Endodermal cell (in vitro differentiated cells): ENCODE measurements around the gene HAP1. TPM values are rescaled to one million over a fixed set of nuclear protein-coding genes. Genes with fewer than 3 reads are reported as not detected.

Experiments used
- DNase-seq: peaks from one replicate; pipeline ENCODE4 v3.0.0-alpha.2; 2017
- H3K27ac ChIP-seq: 2 replicates; pipeline ENCODE4 v1.5.1; 2013; ENCODE audit warnings: mild to moderate bottlenecking, low read depth, low read length, moderate library complexity
- H3K27me3 ChIP-seq: 2 replicates; pipeline ENCODE4 v1.6.1; 2013; ENCODE audit warnings: mild to moderate bottlenecking, low read length, moderate library complexity; ENCODE audit not compliant: insufficient read depth, control insufficient read depth, poor library complexity, severe bottlenecking
- H3K36me3 ChIP-seq: 2 replicates; pipeline ENCODE4 v1.7.0; 2013; ENCODE audit warnings: mild to moderate bottlenecking, low read length, moderate library complexity; ENCODE audit not compliant: control insufficient read depth, insufficient read depth
- H3K4me1 ChIP-seq: one replicate; pipeline ENCODE4 v1.7.0; 2013; ENCODE audit warnings: low read length; ENCODE audit not compliant: control insufficient read depth, insufficient read depth
- H3K4me3 ChIP-seq: 2 replicates; pipeline ENCODE4 v1.5.1; 2013; ENCODE audit warnings: mild to moderate bottlenecking, low read length, moderate library complexity
- H3K9ac ChIP-seq: 2 replicates; pipeline ENCODE4 v1.6.1; 2013; ENCODE audit warnings: mild to moderate bottlenecking, low read length, moderate library complexity; ENCODE audit not compliant: poor library complexity, severe bottlenecking; ENCODE audit errors: extremely low read depth
- H3K9me3 ChIP-seq: 2 replicates; pipeline ENCODE4 v1.6.1; 2013; ENCODE audit warnings: mild to moderate bottlenecking, low read length, moderate library complexity; ENCODE audit not compliant: control insufficient read depth
- H3K27ac Mint-ChIP-seq: 2 replicates; pipeline ENCODE4 v1.8.0; 2020; ENCODE audit warnings: mixed read lengths
- H3K27me3 Mint-ChIP-seq: 2 replicates; pipeline ENCODE4 v1.8.0; 2021; ENCODE audit warnings: mild to moderate bottlenecking, mixed read lengths; ENCODE audit not compliant: insufficient read depth
- H3K36me3 Mint-ChIP-seq: 2 replicates; pipeline ENCODE4 v1.8.0; 2020; ENCODE audit warnings: low read depth, mixed read lengths
- H3K4me1 Mint-ChIP-seq: 2 replicates; pipeline ENCODE4 v1.8.0; 2020; ENCODE audit warnings: mixed read lengths
- H3K4me3 Mint-ChIP-seq: 2 replicates; pipeline ENCODE4 v1.8.0; 2020; ENCODE audit warnings: mild to moderate bottlenecking, moderate library complexity, mixed read lengths
- H3K9me3 Mint-ChIP-seq: 2 replicates; pipeline ENCODE4 v1.8.0; 2020; ENCODE audit warnings: mild to moderate bottlenecking, mixed read lengths
- WGBS, 2 experiments: methylation state at CpG; one replicate each; pipeline versions ENCODE4 v1.1.5 to v1.1.7; 2013; ENCODE audit warnings: missing lambda C conversion rate in 2 of 2, mixed read lengths in 1 of 2; ENCODE audit not compliant: insufficient coverage in 1 of 2, insufficient read length in 1 of 2; 5-methylcytosine and 5-hydroxymethylcytosine counted together
- total RNA-seq, 2 donors: library from RNA; stranded (reverse); fragmentation: NEBNext Ultra II Directional in 1 of 2; extraction: Animal tissue kit (Norgen Biotek cat#: 25700) in 1 of 2; gene quantifications; 2 replicates in 1 of 2; 3 replicates in 1 of 2; pipeline ENCODE4 v1.2.1, GENCODE V29; 2021
- TF ChIP-seq, protein P1 (sequence below): fragments of 200-600 bp; sonication (generic); conservative IDR thresholded peaks from 2 replicates; pipeline ENCODE4 v1.5.0; 2021; ENCODE audit warnings: antibody characterized with exemption, mild to moderate bottlenecking

The HAP1 gene
- total RNA-seq, 2 donors from 2014 or later = 1.7 TPM

DNA sequence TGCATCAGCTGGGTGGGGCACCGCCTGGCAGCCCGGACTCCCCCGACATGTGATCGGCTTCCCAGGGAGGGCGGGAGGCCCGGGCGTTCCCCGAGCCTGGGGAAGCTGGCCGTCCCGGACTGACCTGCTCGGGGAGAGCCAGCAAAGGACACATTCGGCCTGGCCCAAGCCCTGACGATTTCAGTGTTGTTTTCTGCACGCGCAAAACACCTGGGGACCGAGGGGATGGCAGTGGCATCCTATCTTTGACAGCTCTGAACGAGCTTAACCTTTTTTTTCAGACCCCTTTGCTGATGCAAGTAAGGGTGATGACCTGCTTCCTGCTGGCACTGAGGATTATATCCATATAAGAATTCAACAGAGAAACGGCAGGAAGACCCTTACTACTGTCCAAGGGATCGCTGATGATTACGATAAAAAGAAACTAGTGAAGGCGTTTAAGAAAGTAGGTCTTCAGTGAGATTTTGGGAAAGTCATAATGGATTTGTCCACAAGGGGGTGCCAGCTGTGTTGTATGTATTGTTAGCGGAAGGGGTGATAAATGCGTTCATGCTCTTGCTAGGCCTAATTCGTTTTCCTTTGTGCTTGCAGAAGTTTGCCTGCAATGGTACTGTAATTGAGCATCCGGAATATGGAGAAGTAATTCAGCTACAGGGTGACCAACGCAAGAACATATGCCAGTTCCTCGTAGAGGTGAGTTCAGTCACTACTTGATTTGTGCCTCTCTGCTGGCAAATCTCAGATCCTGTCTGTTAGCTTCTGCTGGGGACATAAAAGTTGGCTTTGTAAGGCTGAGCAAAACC lies 44.7 kb downstream of the HAP1 start:
- H3K27ac Mint-ChIP-seq = peak overlapping the region; percentile 98
- peaks cover 23% of the 10 kb centered on the region for H3K9me3 Mint-ChIP-seq
- peaks cover 9% of the 10 kb centered on the region for H3K4me1 Mint-ChIP-seq
- Histone ChIP-seq H3K9me3 (peaks cover 7% of the 10 kb centered on the region), H3K4me1 (no peaks in the 10 kb centered on the region), H3K27ac (peak overlapping the region; percentile 98), H3K27me3 (no peaks in the 10 kb centered on the region), H3K9ac (peak overlapping the region; percentile 99), H3K36me3 (peaks cover 44% of the 10 kb centered on the region), H3K4me3 (peak overlapping the region; percentile 91)
- no peaks in the 10 kb centered on the region for H3K27me3 Mint-ChIP-seq
- TF ChIP-seq, protein P1, sequence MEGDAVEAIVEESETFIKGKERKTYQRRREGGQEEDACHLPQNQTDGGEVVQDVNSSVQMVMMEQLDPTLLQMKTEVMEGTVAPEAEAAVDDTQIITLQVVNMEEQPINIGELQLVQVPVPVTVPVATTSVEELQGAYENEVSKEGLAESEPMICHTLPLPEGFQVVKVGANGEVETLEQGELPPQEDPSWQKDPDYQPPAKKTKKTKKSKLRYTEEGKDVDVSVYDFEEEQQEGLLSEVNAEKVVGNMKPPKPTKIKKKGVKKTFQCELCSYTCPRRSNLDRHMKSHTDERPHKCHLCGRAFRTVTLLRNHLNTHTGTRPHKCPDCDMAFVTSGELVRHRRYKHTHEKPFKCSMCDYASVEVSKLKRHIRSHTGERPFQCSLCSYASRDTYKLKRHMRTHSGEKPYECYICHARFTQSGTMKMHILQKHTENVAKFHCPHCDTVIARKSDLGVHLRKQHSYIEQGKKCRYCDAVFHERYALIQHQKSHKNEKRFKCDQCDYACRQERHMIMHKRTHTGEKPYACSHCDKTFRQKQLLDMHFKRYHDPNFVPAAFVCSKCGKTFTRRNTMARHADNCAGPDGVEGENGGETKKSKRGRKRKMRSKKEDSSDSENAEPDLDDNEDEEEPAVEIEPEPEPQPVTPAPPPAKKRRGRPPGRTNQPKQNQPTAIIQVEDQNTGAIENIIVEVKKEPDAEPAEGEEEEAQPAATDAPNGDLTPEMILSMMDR = peak; percentile 93
- peak overlapping the region; percentile 99 for H3K4me3 Mint-ChIP-seq
- peaks cover 36% of the 10 kb centered on the region for H3K36me3 Mint-ChIP-seq
- WGBS, 2 experiments = 6 to 10% methylated on average over 24 to 27 of the region's 27 CpGs
- peak; percentile 84 for DNase-seq

DNA sequence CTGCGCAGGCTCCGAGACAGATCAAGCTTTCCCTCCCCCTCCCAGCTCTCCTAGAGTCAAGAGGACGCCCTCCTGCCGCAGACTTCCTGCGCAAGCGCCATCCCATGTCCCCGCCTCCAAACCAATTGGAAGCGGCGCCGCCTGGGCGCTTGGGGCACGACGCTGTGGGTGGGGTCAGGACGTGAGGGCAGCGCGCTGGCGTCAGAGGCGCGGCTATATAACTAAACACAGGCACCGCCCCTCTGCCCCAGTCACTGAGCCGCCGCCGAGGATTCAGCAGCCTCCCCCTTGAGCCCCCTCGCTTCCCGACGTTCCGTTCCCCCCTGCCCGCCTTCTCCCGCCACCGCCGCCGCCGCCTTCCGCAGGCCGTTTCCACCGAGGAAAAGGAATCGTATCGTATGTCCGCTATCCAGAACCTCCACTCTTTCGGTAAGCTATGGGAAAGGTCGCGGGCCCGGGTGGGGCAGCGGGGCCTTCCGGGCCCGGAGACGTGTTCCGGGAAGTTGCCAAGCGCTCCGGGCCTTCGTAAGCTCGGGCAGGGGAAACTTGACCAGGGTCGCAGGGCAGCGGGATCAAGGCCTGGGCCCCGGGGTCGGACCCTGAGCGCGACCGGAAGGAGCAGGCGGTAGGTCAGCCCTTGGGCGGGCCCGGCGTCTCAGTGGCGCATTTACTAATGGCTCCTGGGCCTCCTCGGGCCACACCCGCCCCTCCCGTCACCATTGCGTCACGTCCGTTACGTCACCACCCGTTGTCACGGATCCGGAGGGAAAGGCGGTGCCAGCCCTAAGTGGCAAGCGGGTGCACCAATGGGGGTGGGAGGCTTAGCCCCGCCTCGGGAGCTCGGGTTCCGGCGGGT lies 45.6 kb downstream of the HAP1 start, which contains the start of gene EIF1:
TSS of gene EIF1 (plus strand) at position 245 of the 856 bp plus-strand sequence. CDS start at position 399, 154 bp downstream.
- TF ChIP-seq, protein P1 = no peak
- peak within 1 kb of the TSS; percentile 99 for H3K4me3 Mint-ChIP-seq
- H3K9me3 ChIP-seq = peaks cover 7% of the 10 kb centered on the region
- no peaks in the 10 kb centered on the region for H3K4me1 ChIP-seq
- peak within 1 kb of the TSS; percentile 99 for H3K9ac ChIP-seq
- peaks cover 9% of the 10 kb centered on the region for H3K4me1 Mint-ChIP-seq
- peak within 1 kb of the TSS; percentile 93 for H3K4me3 ChIP-seq
- H3K27me3 ChIP-seq = no peaks in the 10 kb centered on the region
- H3K36me3 ChIP-seq = peaks cover 44% of the 10 kb centered on the region
- H3K36me3 Mint-ChIP-seq = peaks cover 36% of the 10 kb centered on the region
- peaks cover 23% of the 10 kb centered on the region for H3K9me3 Mint-ChIP-seq
- peak within 1 kb of the TSS; percentile 99 for H3K27ac Mint-ChIP-seq
- H3K27me3 Mint-ChIP-seq = peaks cover 4% of the 10 kb centered on the region
- peak; percentile 100 for DNase-seq
- H3K27ac ChIP-seq = peak within 1 kb of the TSS; percentile 99
- 0% methylated on average over 43 to 81 of the region's 81 CpGs for WGBS, 2 experiments

DNA sequence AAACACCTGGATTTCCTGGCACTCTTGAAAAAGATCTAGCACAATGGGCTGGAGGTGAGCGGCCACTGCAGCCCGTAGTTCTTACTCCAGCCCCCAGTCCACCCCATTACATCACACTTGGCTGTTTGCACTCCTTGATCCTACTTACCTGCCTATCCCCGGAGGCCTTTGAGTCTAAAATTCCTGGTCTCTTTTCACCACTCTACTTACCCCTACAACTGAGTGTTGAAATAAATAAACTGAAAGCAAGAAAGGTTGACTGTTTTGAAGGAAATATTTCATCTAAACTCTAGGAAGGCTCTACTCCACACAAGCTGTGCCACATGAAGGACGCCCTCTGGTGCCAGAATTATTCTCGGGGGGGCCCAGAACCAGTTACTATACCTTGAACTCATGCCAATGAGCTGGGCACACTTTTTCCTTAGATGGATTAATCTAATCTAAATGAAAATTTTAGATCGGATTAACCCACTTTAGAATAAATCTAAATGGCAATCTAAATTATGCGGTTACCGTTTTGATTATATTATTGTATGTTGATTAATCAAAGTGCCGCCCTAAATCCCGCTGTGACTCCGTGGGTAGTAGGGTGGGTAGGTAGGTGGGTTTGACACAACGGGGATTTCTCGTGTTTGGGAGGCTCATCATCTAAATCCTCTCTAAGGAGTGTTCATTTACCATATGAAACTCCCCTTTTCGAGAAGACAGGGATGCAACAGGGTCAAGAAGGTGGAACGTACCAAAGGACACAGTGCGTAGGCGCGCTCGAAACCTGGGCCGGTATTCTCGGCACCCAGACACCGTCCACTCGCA lies 46.4 kb downstream of the HAP1 start:
- Mint-ChIP-seq H3K27ac (peak overlapping the region; percentile 96), H3K4me3 (peak overlapping the region; percentile 99), H3K36me3 (peaks cover 36% of the 10 kb centered on the region), H3K9me3 (peaks cover 23% of the 10 kb centered on the region), H3K27me3 (peaks cover 4% of the 10 kb centered on the region), H3K4me1 (peaks cover 9% of the 10 kb centered on the region)
- H3K27ac ChIP-seq = peak overlapping the region; percentile 40
- peaks cover 7% of the 10 kb centered on the region for H3K9me3 ChIP-seq
- TF ChIP-seq, protein P1 = peak; percentile 49
- WGBS, 2 experiments = 0 to 13% methylated on average over 5 to 23 of the region's 23 CpGs
- H3K9ac ChIP-seq = peak overlapping the region; percentile 41
- peak overlapping the region; percentile 93 for H3K4me3 ChIP-seq
- peaks cover 37% of the 10 kb centered on the region for H3K36me3 ChIP-seq
- no peaks in the 10 kb centered on the region for H3K4me1 ChIP-seq
- H3K27me3 ChIP-seq = no peaks in the 10 kb centered on the region
- peak; percentile 66 for DNase-seq
